H1 (cell line): ENCODE measurements around the gene LYSET. TPM values are rescaled to one million over a fixed set of nuclear protein-coding genes. Genes with fewer than 3 reads are reported as not detected.
"Not testable (repeated sequence)": the region's sequence is repeated elsewhere in the genome, so short reads cannot be mapped to it uniquely, and the experiment has no call there.

Source experiments
- CTCF ChIA-PET: fragments of 300-600 bp; sonication (Branson Sonifier 250); formaldehyde crosslinking; loops from one replicate; lab custom pipeline; 2021; ENCODE audit not compliant: partially characterized antibody; lab: Charles Lee
- POLR2A ChIA-PET: fragments of 300-600 bp; sonication (Branson Sonifier 250); formaldehyde crosslinking; loops from one replicate; lab custom pipeline; 2021; ENCODE audit warnings: inconsistent platforms; ENCODE audit not compliant: partially characterized antibody; lab: Charles Lee
- DNase-seq, 2 experiments: peaks; one replicate each; pipeline versions ENCODE4 v3.0.0 to v3.0.0-alpha.2; 2010 to 2022; ENCODE audit warnings: low spot score in 2 of 2, low read depth in 1 of 2, mixed read lengths in 1 of 2
- FAIRE-seq: peaks from 2 replicates; lab custom pipeline; 2011; peaks lifted over from hg19 to GRCh38; lab: Jason Lieb, UNC
- H2AFZ ChIP-seq: 2 replicates; pipeline ENCODE4 v1.8.1; 2012; ENCODE audit warnings: low read length, inconsistent platforms
- H2AK5ac ChIP-seq: 2 replicates; pipeline ENCODE4 v1.6.1; 2013; ENCODE audit warnings: low read depth, low read length
- H2BK120ac ChIP-seq: replicated peaks from 2 replicates; pipeline ENCODE3; 2013; ENCODE audit warnings: low read depth, low read length, inconsistent platforms
- H2BK12ac ChIP-seq: 2 replicates; pipeline ENCODE4 v1.6.1; 2013; ENCODE audit warnings: low read depth, low read length
- H2BK15ac ChIP-seq: 2 replicates; pipeline ENCODE4 v1.6.1; 2013; ENCODE audit warnings: low read length
- H2BK20ac ChIP-seq: 2 replicates; pipeline ENCODE4 v1.6.1; 2013; ENCODE audit warnings: low read length
- H2BK5ac ChIP-seq: 2 replicates; pipeline ENCODE4 v1.6.1; 2013; ENCODE audit warnings: low read depth, low read length
- H3K14ac ChIP-seq: 2 replicates; pipeline ENCODE4 v1.6.1; 2013; ENCODE audit warnings: inconsistent platforms; ENCODE audit not compliant: insufficient read length
- H3K18ac ChIP-seq: 2 replicates; pipeline ENCODE4 v1.6.1; 2013; ENCODE audit warnings: low read length; ENCODE audit errors: extremely low read depth
- H3K23ac ChIP-seq: 2 replicates; pipeline ENCODE4 v1.6.1; 2013; ENCODE audit warnings: inconsistent platforms; ENCODE audit not compliant: insufficient read length
- H3K23me2 ChIP-seq: 2 replicates; pipeline ENCODE4 v1.6.1; 2013; ENCODE audit warnings: low read depth, low read length
- H3K27ac ChIP-seq: 2 replicates; pipeline ENCODE4 v1.6.1; 2011; ENCODE audit warnings: low read depth, low read length, inconsistent platforms
- H3K27me3 ChIP-seq, 4 experiments: replicated peaks in 1 of 4; 1 replicate in 1 of 4; 2 replicates in 3 of 4; pipeline versions ENCODE4 v1.6.1 to v1.8.1; 2011 to 2013; ENCODE audit warnings: low read length in 3 of 4, mild to moderate bottlenecking in 3 of 4, inconsistent platforms in 2 of 4, mixed read lengths in 2 of 4, moderate library complexity in 1 of 4; ENCODE audit not compliant: control insufficient read depth in 3 of 4, insufficient read depth in 3 of 4; ENCODE audit errors: extremely low read depth in 1 of 4
- H3K36me3 ChIP-seq, 4 experiments: 2 replicates each; pipeline versions ENCODE4 v1.6.1 to v1.8.1; 2011 to 2013; ENCODE audit warnings: mild to moderate bottlenecking in 4 of 4, low read length in 3 of 4, moderate library complexity in 2 of 4, control low read depth in 1 of 4, inconsistent platforms in 1 of 4; ENCODE audit not compliant: insufficient read depth in 4 of 4, control insufficient read depth in 2 of 4
- H3K4ac ChIP-seq: replicated peaks from 2 replicates; pipeline ENCODE3; 2013; ENCODE audit warnings: low read length, low read depth, mixed read lengths, inconsistent platforms; ENCODE audit not compliant: insufficient read length
- H3K4me1 ChIP-seq, 4 experiments: replicated peaks in 1 of 4; 1 replicate in 1 of 4; 2 replicates in 3 of 4; pipeline versions ENCODE4 v1.6.1 to v1.8.1; 2011 to 2013; ENCODE audit warnings: low read length in 3 of 4, inconsistent platforms in 2 of 4, mixed read lengths in 1 of 4; ENCODE audit not compliant: insufficient read depth in 4 of 4, control insufficient read depth in 3 of 4
- H3K4me2 ChIP-seq, 2 experiments: 2 replicates each; pipeline versions ENCODE4 v1.6.1 to v1.8.1; 2011 to 2013; ENCODE audit warnings: low read depth in 2 of 2, low read length in 2 of 2, control low read depth in 1 of 2, inconsistent platforms in 1 of 2, mild to moderate bottlenecking in 1 of 2; ENCODE audit not compliant: insufficient read depth in 1 of 2
- H3K4me3 ChIP-seq, 4 experiments: fragments of 200-600, 300-600 bp in 1 of 4; sonication (generic), shearing (Covaris generic), sonication (Bioruptor Twin) in 1 of 4; 2 replicates each; pipeline versions ENCODE4 v1.5.1 to v1.8.1; 2011 to 2016; ENCODE audit warnings: low read length in 4 of 4, low read depth in 3 of 4, control low read depth in 2 of 4, inconsistent platforms in 2 of 4, mild to moderate bottlenecking in 2 of 4, mixed read lengths in 1 of 4, moderate library complexity in 1 of 4; ENCODE audit not compliant: insufficient read depth in 2 of 4; ENCODE audit errors: extremely low read depth in 1 of 4
- H3K56ac ChIP-seq: replicated peaks from 2 replicates; pipeline ENCODE3; 2013; ENCODE audit warnings: low read depth, mild to moderate bottlenecking, mixed read lengths, low read length, inconsistent platforms; ENCODE audit not compliant: insufficient read length
- H3K79me1 ChIP-seq: 2 replicates; pipeline ENCODE4 v1.6.1; 2013; ENCODE audit warnings: low read depth, low read length, control low read depth
- H3K79me2 ChIP-seq, 2 experiments: 2 replicates each; pipeline versions ENCODE4 v1.6.1 to v1.8.1; 2012 to 2013; ENCODE audit warnings: low read length in 2 of 2, mild to moderate bottlenecking in 2 of 2, inconsistent platforms in 1 of 2; ENCODE audit not compliant: insufficient read depth in 2 of 2, control insufficient read depth in 1 of 2
- H3K9ac ChIP-seq, 4 experiments: replicated peaks in 1 of 4; 1 replicate in 1 of 4; 2 replicates in 3 of 4; pipeline versions ENCODE4 v1.6.1 to v1.8.1; 2011 to 2013; ENCODE audit warnings: low read depth in 3 of 4, low read length in 3 of 4, control low read depth in 2 of 4, mild to moderate bottlenecking in 2 of 4, moderate library complexity in 2 of 4, inconsistent platforms in 1 of 4; ENCODE audit errors: extremely low read depth in 1 of 4
- H3K9me3 ChIP-seq, 2 experiments: 2 replicates each; pipeline versions ENCODE4 v1.6.1 to v1.8.1; 2012 to 2013; ENCODE audit warnings: mild to moderate bottlenecking in 2 of 2, moderate library complexity in 2 of 2, control low read depth in 1 of 2, inconsistent platforms in 1 of 2, low read depth in 1 of 2, low read length in 1 of 2, mixed read lengths in 1 of 2; ENCODE audit not compliant: insufficient read depth in 2 of 2
- H4K20me1 ChIP-seq, 2 experiments: replicated peaks in 1 of 2; 2 replicates each; pipeline versions ENCODE3 to v1.8.1; 2011 to 2013; ENCODE audit warnings: inconsistent platforms in 2 of 2, low read length in 2 of 2, mild to moderate bottlenecking in 1 of 2; ENCODE audit not compliant: insufficient read depth in 2 of 2, control insufficient read depth in 1 of 2
- H4K5ac ChIP-seq: 2 replicates; pipeline ENCODE4 v1.6.1; 2013; ENCODE audit warnings: low read length, low read depth, mixed read lengths, inconsistent platforms; ENCODE audit not compliant: insufficient read length
- H4K8ac ChIP-seq: 2 replicates; pipeline ENCODE4 v1.8.0; 2013; ENCODE audit warnings: mild to moderate bottlenecking, moderate library complexity, low read length, inconsistent platforms; ENCODE audit not compliant: insufficient read depth; ENCODE audit errors: extremely low read depth
- H4K91ac ChIP-seq: replicated peaks from 2 replicates; pipeline ENCODE3; 2013; ENCODE audit warnings: low read length, mixed read lengths, inconsistent platforms; ENCODE audit not compliant: insufficient read length
- WGBS, 2 experiments: shearing (Covaris generic) in 1 of 2; methylation state at CpG; one replicate each; pipeline versions ENCODE4 v1.1.6 to v1.1.7; 2013 to 2015; ENCODE audit warnings: low lambda C conversion rate in 2 of 2, mixed read lengths in 2 of 2, inconsistent platforms in 1 of 2, low coverage in 1 of 2, missing lambda C conversion rate in 1 of 2; ENCODE audit not compliant: insufficient replicate concordance in 2 of 2, insufficient coverage in 1 of 2, insufficient read length in 1 of 2; ENCODE audit errors: extremely low coverage in 1 of 2, missing lambda C conversion rate in 1 of 2; 5-methylcytosine and 5-hydroxymethylcytosine counted together
- polyA plus RNA-seq, 7 experiments: library from polyadenylated mRNA; depleted of rRNA in 3 of 7; stranded (reverse) in 5 of 7; unstranded in 2 of 7; fragments of >200 nt in 5 of 7; fragments of 200-250 nt in 2 of 7; gene quantifications; 1 replicate in 5 of 7; 2 replicates in 1 of 7; 4 replicates in 1 of 7; pipeline versions ENCODE4 v1.2.1 to v1.2.3, GENCODE V29; 2011 to 2013; ENCODE audit warnings: missing spikeins in 2 of 7, mixed read lengths in 2 of 7
- total RNA-seq: library from RNA; stranded (reverse); fragmentation: NEBNext Ultra II Directional; extraction: Animal tissue kit (Norgen Biotek cat#: 25700); gene quantifications from 2 replicates; pipeline ENCODE4 v1.2.1, GENCODE V29; 2021

LYSET gene
- total and polyA plus RNA-seq, 2 of the 8 experiments (the other 6 are each of a cell fraction or from before 2014, with no cell fraction given): 26.2 to 26.9 TPM

- H3K23me2 ChIP-seq, H3K18ac ChIP-seq, H2AK5ac ChIP-seq, H3K27ac ChIP-seq, H3K4ac ChIP-seq, H3K9ac ChIP-seq, H2BK15ac ChIP-seq, H4K91ac ChIP-seq, H3K4me1 ChIP-seq, H3K79me1 ChIP-seq, DNase-seq, H4K5ac ChIP-seq, H2BK12ac ChIP-seq, H4K8ac ChIP-seq, FAIRE-seq, H3K4me3 ChIP-seq, H2BK5ac ChIP-seq, H3K9me3 ChIP-seq, H3K27me3 ChIP-seq, H3K79me2 ChIP-seq, H2AFZ ChIP-seq, H3K56ac ChIP-seq, H2BK20ac ChIP-seq, H2BK120ac ChIP-seq, H4K20me1 ChIP-seq, H3K4me2 ChIP-seq, H3K36me3 ChIP-seq, H3K14ac ChIP-seq, POLR2A ChIA-PET, H3K23ac ChIP-seq: not testable (repeated sequence)
- 91% methylated on average over 7 of the region's 9 CpGs; no CpG with 5 or more reads in 1 of the 2 experiments for WGBS, 2 experiments
- CTCF ChIA-PET: interaction anchor here (0.6 to 3.0 kb wide), 6 partner anchors 10 to 217 kb away, joined by 3 to 28 read pairs (median 4); no protein-coding TSS in a partner anchor
Observed at GRCh38 chr14:93168610-93169009, 16.5 kb upstream of the LYSET start.

- not testable (repeated sequence) for H3K56ac ChIP-seq, H3K18ac ChIP-seq, H3K79me1 ChIP-seq, H2BK12ac ChIP-seq, H2AK5ac ChIP-seq, H3K4me2 ChIP-seq, H2BK5ac ChIP-seq, H3K23ac ChIP-seq, H2BK120ac ChIP-seq, H4K5ac ChIP-seq, H3K4ac ChIP-seq, H2BK20ac ChIP-seq, H4K91ac ChIP-seq, H4K8ac ChIP-seq, H3K14ac ChIP-seq, H3K9ac ChIP-seq, H3K36me3 ChIP-seq, H3K27me3 ChIP-seq, H3K9me3 ChIP-seq, H3K79me2 ChIP-seq, H2BK15ac ChIP-seq, FAIRE-seq, H4K20me1 ChIP-seq, H3K4me3 ChIP-seq, H3K23me2 ChIP-seq, DNase-seq, H3K4me1 ChIP-seq, H3K27ac ChIP-seq, H2AFZ ChIP-seq
- 95% methylated on average over 6 of the region's 6 CpGs; no CpG with 5 or more reads in 1 of the 2 experiments for WGBS, 2 experiments
- ChIA-PET CTCF (interaction anchor here (0.6 to 11.0 kb wide), 9 partner anchors 9 to 1090 kb away, joined by 3 to 48 read pairs (median 4); no protein-coding TSS in a partner anchor), POLR2A (interaction anchor here (0.6 to 0.9 kb wide), 3 partner anchors 15 to 763 kb away, joined by 3 read pairs; partner anchors contain the start of genes LYSET and MOAP1)
Observed at GRCh38 chr14:93169619-93170018, 15.5 kb upstream of the LYSET start.
